ENCODE results near the gene IRS2. TPM values are rescaled to one million over a fixed set of nuclear protein-coding genes. Genes with fewer than 3 reads are reported as not detected.

IRS2 gene
- total and polyA plus RNA-seq, 7 donors, result 9.3 to 40.8 (median 18.2) TPM

GRCh38 chr13:109745060-109745459 lies 41.3 kb downstream of the IRS2 start:
- Histone ChIP-seq H3K27ac (no peak overlapping the region), H3K27me3 (ENCODE audit: insufficient read depth in 3 of 3, low read length in 2 of 3) (no peaks in the 10 kb centered on the region), H3K9me3 (no peaks in the 10 kb centered on the region), H3K4me3 (no peak overlapping the region), H3K36me3 (ENCODE audit: insufficient read depth in 1 of 2, low read depth in 1 of 2) (no peaks in the 10 kb centered on the region), H3K4me1 (no peaks in the 10 kb centered on the region)
- ATAC-seq, result no peak
- no peak for TF ChIP-seq CTCF (IDR thresholded peaks at IDR 0.05)
- WGBS, 3 donors, result 94 to 96% (median 94%) methylated on average over 19 of the region's 19 CpGs
- no peak for DNase-seq
- intact Hi-C loops (cut with DNase I), result no loop called here

- no peaks in the 10 kb centered on the region for H3K4me1 ChIP-seq
- intact Hi-C loops (cut with DNase I), result no loop called here
- H3K27me3 ChIP-seq (ENCODE audit: insufficient read depth in 3 of 3, low read length in 2 of 3), result no peaks in the 10 kb centered on the region
- H3K4me3 ChIP-seq, result no peak overlapping the region
- peak; percentile 32 to 71 for DNase-seq
- peak in 1 of 4 donors; percentile 11 for ATAC-seq
- WGBS, 3 donors, result 71 to 77% (median 72%) methylated on average over 22 to 23 of the region's 23 CpGs
- H3K27ac ChIP-seq, result no peak overlapping the region
- no peaks in the 10 kb centered on the region for H3K36me3 ChIP-seq (ENCODE audit: insufficient read depth in 1 of 2, low read depth in 1 of 2)
- TF ChIP-seq CTCF (IDR thresholded peaks at IDR 0.05), result no peak
- no peaks in the 10 kb centered on the region for H3K9me3 ChIP-seq
Observed at GRCh38 chr13:109744512-109745051, 41.8 kb downstream of the IRS2 start.

GRCh38 chr13:109743706-109744453 lies 42.5 kb downstream of the IRS2 start:
- intact Hi-C loops (cut with DNase I), result no loop called here
- Histone ChIP-seq H3K27ac (no peak overlapping the region), H3K4me1 (no peaks in the 10 kb centered on the region), H3K9me3 (no peaks in the 10 kb centered on the region), H3K27me3 (ENCODE audit: insufficient read depth in 3 of 3, low read length in 2 of 3) (no peaks in the 10 kb centered on the region), H3K4me3 (no peak overlapping the region), H3K36me3 (ENCODE audit: insufficient read depth in 1 of 2, low read depth in 1 of 2) (no peaks in the 10 kb centered on the region)
- TF ChIP-seq CTCF (IDR thresholded peaks at IDR 0.05), result no peak
- DNase-seq (no peak), ATAC-seq (no peak)
- WGBS, 3 donors, result 49 to 56% (median 54%) methylated on average over 12 of the region's 12 CpGs

- TF ChIP-seq CTCF (IDR thresholded peaks at IDR 0.05), result no peak
- Histone ChIP-seq H3K4me1 (no peaks in the 10 kb centered on the region), H3K4me3 (no peak overlapping the region), H3K27me3 (ENCODE audit: insufficient read depth in 3 of 3, low read length in 2 of 3) (no peaks in the 10 kb centered on the region), H3K27ac (no peak overlapping the region), H3K36me3 (ENCODE audit: insufficient read depth in 1 of 2, low read depth in 1 of 2) (no peaks in the 10 kb centered on the region), H3K9me3 (no peaks in the 10 kb centered on the region)
- DNase-seq (no peak), ATAC-seq (no peak)
- intact Hi-C loops (cut with DNase I), result no loop called here
- WGBS, 3 donors, result 73 to 76% (median 74%) methylated on average over 7 of the region's 7 CpGs
Observed at GRCh38 chr13:109741966-109742365, 44.4 kb downstream of the IRS2 start.

Measured in psoas muscle (tissue), 8 donors.